Measurements from ENCODE around the gene ABHD5.

The ABHD5 gene

GRCh38 chr3:43685921-43686320 lies 4.8 kb upstream of the ABHD5 start:
- peak; percentile 25 for DNase-seq (ENCODE audit: low read depth, low spot score)

GRCh38 chr3:43686333-43686699 lies 4.4 kb upstream of the ABHD5 start:
- DNase-seq (ENCODE audit: low read depth, low spot score) = no peak

GRCh38 chr3:43686700-43687498 lies 3.8 kb upstream of the ABHD5 start:
- no peak for DNase-seq (ENCODE audit: low read depth, low spot score)

- DNase-seq (ENCODE audit: low read depth, low spot score) = no peak
Measured at GRCh38 chr3:43687499-43687811, 3.3 kb upstream of the ABHD5 start.

- no peak for DNase-seq (ENCODE audit: low read depth, low spot score)
Measured at GRCh38 chr3:43688245-43688650, 2.5 kb upstream of the ABHD5 start.

- DNase-seq (ENCODE audit: low read depth, low spot score) = no peak
Measured at GRCh38 chr3:43689166-43689565, 1.6 kb upstream of the ABHD5 start.

GRCh38 chr3:43689766-43690399 lies 855 bp upstream of the ABHD5 start:
- peak; percentile 17 for DNase-seq (ENCODE audit: low read depth, low spot score)

- peak; percentile 75 for DNase-seq (ENCODE audit: low read depth, low spot score)
Measured at GRCh38 chr3:43691120-43691995, 620 bp downstream of the ABHD5 start.

- DNase-seq (ENCODE audit: low read depth, low spot score) = peak; percentile 16
Measured at GRCh38 chr3:43692085-43692855, 1.5 kb downstream of the ABHD5 start.

GRCh38 chr3:43692971-43693370 lies 2.2 kb downstream of the ABHD5 start:
- DNase-seq (ENCODE audit: low read depth, low spot score) = no peak

GRCh38 chr3:43693594-43693993 lies 2.9 kb downstream of the ABHD5 start:
- no peak for DNase-seq (ENCODE audit: low read depth, low spot score)

GRCh38 chr3:43695443-43695842 lies 4.7 kb downstream of the ABHD5 start:
- no peak for DNase-seq (ENCODE audit: low read depth, low spot score)

GRCh38 chr3:43695863-43696262 lies 5.1 kb downstream of the ABHD5 start:
- no peak for DNase-seq (ENCODE audit: low read depth, low spot score)

- no peak for DNase-seq (ENCODE audit: low read depth, low spot score)
Measured at GRCh38 chr3:43696441-43696840, 5.7 kb downstream of the ABHD5 start.

GRCh38 chr3:43696881-43697280 lies 6.1 kb downstream of the ABHD5 start:
- no peak for DNase-seq (ENCODE audit: low read depth, low spot score)

GRCh38 chr3:43699864-43700263 lies 9.1 kb downstream of the ABHD5 start:
- DNase-seq (ENCODE audit: low read depth, low spot score) = no peak

GRCh38 chr3:43704697-43705096 lies 14.0 kb downstream of the ABHD5 start:
- DNase-seq (ENCODE audit: low read depth, low spot score) = no peak

GRCh38 chr3:43706342-43706741 lies 15.6 kb downstream of the ABHD5 start:
- DNase-seq (ENCODE audit: low read depth, low spot score) = no peak

- DNase-seq (ENCODE audit: low read depth, low spot score) = no peak
Measured at GRCh38 chr3:43707266-43707665, 16.5 kb downstream of the ABHD5 start.

GRCh38 chr3:43707998-43708397 lies 17.3 kb downstream of the ABHD5 start:
- no peak for DNase-seq (ENCODE audit: low read depth, low spot score)

- no peak for DNase-seq (ENCODE audit: low read depth, low spot score)
Measured at GRCh38 chr3:43709022-43709421, 18.3 kb downstream of the ABHD5 start.

- DNase-seq (ENCODE audit: low read depth, low spot score) = no peak
Measured at GRCh38 chr3:43710607-43711006, 19.9 kb downstream of the ABHD5 start.
